AG10803 (cell line): ENCODE data around the gene SCT.
"Not testable (repeated sequence)": the region's sequence is repeated elsewhere in the genome, so short reads cannot be mapped to it uniquely, and the experiment has no call there.

Source experiments
- DNase-seq: peaks from one replicate; pipeline ENCODE4 v3.0.0; 2010; ENCODE audit warnings: low read depth
- H3K4me3 ChIP-seq: 2 replicates; pipeline ENCODE4 v1.5.1; 2011; ENCODE audit warnings: mild to moderate bottlenecking, low read length, control low read depth
- CTCF ChIP-seq: conservative IDR thresholded peaks from 2 replicates; pipeline ENCODE4 v1.5.1; 2011; ENCODE audit warnings: mild to moderate bottlenecking, low read length, control low read depth, inconsistent platforms

SCT gene

DNA sequence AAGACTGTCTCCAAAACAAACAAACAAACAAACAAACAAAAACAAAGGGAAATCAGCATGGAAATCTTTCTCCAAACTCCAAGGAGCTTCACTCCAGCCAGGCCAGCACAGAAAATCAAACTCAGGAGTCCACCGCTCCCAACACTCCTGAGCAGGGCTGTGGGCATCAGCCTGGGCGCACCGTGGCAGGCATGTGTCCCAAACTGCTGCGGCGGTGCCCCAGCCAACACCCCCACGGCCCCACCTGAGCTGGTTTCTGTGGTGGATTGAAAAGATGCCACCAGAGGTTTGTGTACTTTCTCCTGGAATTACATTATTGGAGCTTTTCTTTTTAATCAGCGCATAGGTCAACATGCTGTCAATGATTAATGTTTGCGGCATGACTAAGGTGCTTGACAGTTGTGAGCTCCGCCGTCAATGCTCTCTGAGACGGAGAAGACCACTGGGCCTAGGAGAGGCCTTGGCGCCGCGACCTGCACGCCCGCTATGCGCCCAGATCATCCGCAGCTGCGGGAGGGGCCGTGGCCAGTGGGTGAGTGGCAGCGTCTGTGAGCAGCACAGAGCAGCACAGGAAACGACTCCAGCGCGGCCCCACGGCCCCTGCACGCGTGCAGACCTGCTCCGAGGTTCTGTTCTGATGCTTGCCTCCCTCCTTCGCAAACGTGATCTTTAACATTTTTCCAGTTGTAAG lies 28.2 kb upstream of the SCT start:
- H3K4me3 ChIP-seq: no peak overlapping the region
- DNase-seq: no peak
- no peak for TF ChIP-seq CTCF

- not testable (repeated sequence) for H3K4me3 ChIP-seq, DNase-seq
Measured at GRCh38 chr11:654444-654843, 27.5 kb upstream of the SCT start.

DNA sequence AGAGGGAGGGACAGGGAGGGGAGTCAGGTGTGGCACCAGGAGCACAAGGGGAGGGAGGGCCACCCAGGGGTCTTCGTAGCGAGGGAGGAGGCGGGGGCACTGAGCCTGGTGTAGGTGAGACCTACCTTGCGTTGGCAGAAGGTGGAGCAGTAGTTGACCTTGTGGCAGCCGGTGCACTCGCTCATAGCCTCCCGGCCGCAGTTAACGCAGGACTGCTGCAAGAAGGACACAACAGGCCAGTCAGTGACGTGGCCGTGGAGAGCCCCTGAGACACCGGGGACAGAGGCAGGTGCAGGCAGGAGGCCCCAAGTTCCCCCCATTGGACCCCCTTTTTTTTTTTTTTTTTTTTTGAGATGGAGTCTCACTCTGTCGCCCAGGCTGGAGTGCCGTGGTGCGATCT lies 26.9 kb upstream of the SCT start:
- no peak overlapping the region for H3K4me3 ChIP-seq
- no peak for TF ChIP-seq CTCF
- DNase-seq: no peak

DNA sequence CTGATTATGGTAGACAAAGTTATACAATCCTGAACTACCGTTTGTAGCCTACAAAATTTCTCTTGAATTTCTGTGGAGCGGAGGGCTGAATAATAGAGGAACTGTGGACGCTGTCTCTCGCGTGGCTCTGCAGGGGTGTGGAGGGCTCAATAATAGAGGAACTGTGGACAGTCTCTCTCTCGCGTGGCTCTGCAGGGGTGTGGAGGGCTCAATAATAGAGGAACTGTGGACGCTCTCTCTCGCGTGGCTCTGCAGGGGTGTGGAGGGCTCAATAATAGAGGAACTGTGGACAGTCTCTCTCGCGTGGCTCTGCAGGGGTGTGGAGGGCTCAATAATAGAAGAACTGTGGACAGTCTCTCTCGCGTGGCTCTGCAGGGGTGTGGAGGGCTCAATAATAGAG lies 26.2 kb upstream of the SCT start:
- not testable (repeated sequence) for DNase-seq, H3K4me3 ChIP-seq

DNA sequence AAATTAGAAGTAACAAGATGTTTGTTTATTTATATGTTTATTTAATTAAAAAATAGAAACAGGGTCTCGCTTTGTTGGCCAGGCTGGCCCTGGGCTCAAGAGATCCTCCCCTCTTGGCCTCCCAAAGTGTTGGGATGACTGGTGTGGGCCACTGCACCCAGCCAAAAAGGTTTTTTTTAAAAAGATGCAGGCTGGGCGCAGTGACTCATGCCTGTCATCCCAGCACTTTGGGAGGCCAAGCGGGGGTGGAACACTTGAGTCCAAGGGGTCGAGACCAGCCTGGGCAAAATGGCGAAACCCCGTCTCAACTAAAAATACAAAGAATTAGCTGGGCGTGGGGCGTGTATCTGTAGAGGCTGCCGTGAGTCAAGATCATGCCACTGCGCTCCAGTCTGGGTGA lies 23.5 kb upstream of the SCT start:
- TF ChIP-seq CTCF: no peak
- DNase-seq: no peak
- H3K4me3 ChIP-seq: no peak overlapping the region

DNA sequence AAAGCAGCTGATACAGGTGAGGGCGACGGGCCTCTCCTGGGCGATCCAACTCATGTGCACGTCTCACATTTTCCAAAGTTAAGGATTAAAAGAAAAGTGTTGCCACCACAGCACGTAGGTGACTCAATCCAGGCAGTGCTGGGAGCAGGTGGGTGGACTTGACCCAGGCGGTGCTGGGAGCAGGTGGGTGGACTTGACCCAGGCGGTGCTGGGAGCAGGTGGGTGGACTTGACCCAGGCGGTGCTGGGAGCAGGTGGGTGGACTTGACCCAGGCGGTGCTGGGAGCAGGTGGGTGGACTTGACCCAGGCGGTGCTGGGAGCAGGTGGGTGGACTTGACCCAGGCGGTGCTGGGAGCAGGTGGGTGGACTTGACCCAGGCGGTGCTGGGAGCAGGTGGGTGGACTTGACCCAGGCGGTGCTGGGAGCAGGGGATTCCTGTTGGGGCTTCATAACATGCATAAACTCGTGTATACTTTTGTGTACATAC lies 20.7 kb upstream of the SCT start:
- DNase-seq, H3K4me3 ChIP-seq: not testable (repeated sequence)

DNA sequence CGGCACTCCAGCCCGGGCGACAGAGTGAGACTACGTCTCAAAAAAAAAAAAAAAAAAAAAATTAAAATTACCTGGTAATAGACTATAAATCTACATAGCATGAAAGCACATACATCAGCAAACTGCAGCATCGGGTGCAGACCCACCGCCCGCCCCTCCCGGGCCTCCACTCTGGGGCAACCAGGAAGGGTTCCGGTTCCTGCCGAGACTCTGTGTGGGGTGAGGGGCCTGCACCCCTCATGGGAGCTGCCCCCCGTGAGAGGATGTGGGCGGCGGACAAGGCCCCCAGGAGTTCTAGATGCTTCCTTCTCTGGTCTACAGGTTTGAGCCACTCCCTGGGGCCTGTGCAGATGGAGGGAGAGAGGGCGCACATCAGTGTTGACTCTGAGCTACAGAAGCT lies 19.2 kb upstream of the SCT start:
- H3K4me3 ChIP-seq: no peak overlapping the region
- no peak for DNase-seq
- no peak for TF ChIP-seq CTCF

DNA sequence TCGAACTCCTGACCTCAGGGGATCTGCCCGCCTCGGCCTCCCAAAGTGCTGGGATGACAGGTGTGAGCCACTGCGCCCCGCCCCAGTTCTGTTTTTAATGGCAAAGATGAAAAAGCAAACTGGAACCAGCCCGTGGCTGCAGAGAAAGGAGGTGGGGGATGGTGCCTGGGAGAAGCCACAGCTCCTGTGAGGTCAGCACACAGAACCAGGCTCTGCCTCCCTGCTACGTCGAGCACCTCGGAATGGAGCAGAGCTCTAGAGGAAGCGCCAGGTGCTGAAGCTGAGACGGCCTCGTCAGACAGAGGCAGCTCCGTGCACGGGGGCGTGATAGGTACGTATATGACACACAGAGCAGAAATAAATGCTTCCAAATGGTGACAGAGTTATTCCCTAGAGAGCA lies 18.6 kb upstream of the SCT start:
- TF ChIP-seq CTCF: no peak
- no peak for DNase-seq

More for the DNA sequence above, 18.6 kb upstream of the SCT start:
- no peak overlapping the region for H3K4me3 ChIP-seq
